HepG2 (cell line): Measurements from ENCODE around the gene C20orf204. TPM values are rescaled to one million over a fixed set of nuclear protein-coding genes. Genes with fewer than 3 reads are reported as not detected.

Source experiments
- DPF2 ChIP-seq: sonication (generic); formaldehyde crosslinking; IDR thresholded peaks from 2 replicates; pipeline ENCODE4 v1.4.0; 2020; ENCODE audit warnings: mild to moderate bottlenecking, low read depth, missing genetic modification reagents, borderline replicate concordance
- EZH2 ChIP-seq: conservative IDR thresholded peaks from 2 replicates; pipeline ENCODE4 v1.6.1; 2012; ENCODE audit warnings: mild to moderate bottlenecking, low read depth, low read length, moderate library complexity
- GATA4 ChIP-seq: sonication (generic); IDR thresholded peaks from 2 replicates; pipeline ENCODE4 v1.6.1; 2016; ENCODE audit warnings: antibody characterized with exemption, low read depth, borderline replicate concordance
- HNRNPL ChIP-seq: fragments of 200-400 bp; formaldehyde crosslinking; IDR thresholded peaks from 2 replicates; pipeline ENCODE4 v1.6.1; 2017; ENCODE audit warnings: mild to moderate bottlenecking, low read depth, low read length
- KLF12 ChIP-seq: sonication (generic); formaldehyde crosslinking; IDR thresholded peaks from 2 replicates; pipeline ENCODE4 v1.4.0; 2020; ENCODE audit warnings: missing genetic modification reagents, borderline replicate concordance
- MAFF ChIP-seq: IDR thresholded peaks from 2 replicates; pipeline ENCODE4 v1.6.1; 2011; ENCODE audit warnings: low read depth, low read length, improper control_type of control experiment
- MXD4 ChIP-seq: IDR thresholded peaks from 2 replicates; pipeline ENCODE4 v1.6.1; 2016; ENCODE audit warnings: mild to moderate bottlenecking, missing biosample characterization, missing genetic modification reagents
- NBN ChIP-seq: fragments of 450-650 bp; conservative IDR thresholded peaks from 2 replicates; pipeline ENCODE4 v1.6.1; 2017
- NFKB2 ChIP-seq: sonication (generic); formaldehyde crosslinking; IDR thresholded peaks from 2 replicates; pipeline ENCODE4 v1.4.0; 2020; ENCODE audit warnings: missing genetic modification reagents, borderline replicate concordance
- NR2F1 ChIP-seq, 2 experiments: fragments of 450-650 bp in 1 of 2; formaldehyde crosslinking in 1 of 2; IDR thresholded peaks; 2 replicates each; pipeline versions ENCODE4 v1.5.0 to v1.6.1; 2016 to 2020; ENCODE audit warnings: mild to moderate bottlenecking in 1 of 2, missing compliant biosample characterization in 1 of 2, missing genetic modification reagents in 1 of 2, moderate library complexity in 1 of 2
- RCOR2 ChIP-seq: IDR thresholded peaks from 2 replicates; pipeline ENCODE4 v1.6.1; 2016; ENCODE audit warnings: missing biosample characterization, missing genetic modification reagents
- SAP130 ChIP-seq: IDR thresholded peaks from 2 replicates; pipeline ENCODE4 v1.6.1; 2016; ENCODE audit warnings: low read depth
- SNRNP70 ChIP-seq: fragments of 200-400 bp; formaldehyde crosslinking; IDR thresholded peaks from 2 replicates; pipeline ENCODE4 v1.6.1; 2017; ENCODE audit warnings: mild to moderate bottlenecking, low read depth, low read length, moderate library complexity
- SOX6 ChIP-seq, 2 experiments: fragments of 450-650 bp in 1 of 2; sonication (generic) in 1 of 2; formaldehyde crosslinking in 1 of 2; IDR thresholded peaks; 2 replicates each; pipeline versions ENCODE4 v1.4.0 to v1.6.1; 2017 to 2020; ENCODE audit warnings: antibody characterized with exemption in 1 of 2, mild to moderate bottlenecking in 1 of 2, missing genetic modification reagents in 1 of 2
- SP140L ChIP-seq: sonication (generic); formaldehyde crosslinking; IDR thresholded peaks from 2 replicates; pipeline ENCODE4 v1.4.0; 2020; ENCODE audit warnings: missing genetic modification reagents, borderline replicate concordance
- SP4 ChIP-seq: sonication (generic); formaldehyde crosslinking; IDR thresholded peaks from 2 replicates; pipeline ENCODE4 v1.8.1; 2023; ENCODE audit warnings: mild to moderate bottlenecking, missing genetic modification reagents
- TFDP2 ChIP-seq: sonication (generic); formaldehyde crosslinking; IDR thresholded peaks from 2 replicates; pipeline ENCODE4 v1.4.0; 2020; ENCODE audit warnings: missing genetic modification reagents
- U2AF1 ChIP-seq: fragments of 200-400 bp; formaldehyde crosslinking; optimal IDR thresholded peaks from 2 replicates; pipeline ENCODE3; 2017; ENCODE audit warnings: mild to moderate bottlenecking, low read depth, low read length
- ZNF143 ChIP-seq: sonication (generic); formaldehyde crosslinking; IDR thresholded peaks from 2 replicates; pipeline ENCODE4 v1.4.0; 2020; ENCODE audit warnings: missing genetic modification reagents
- ZNF3 ChIP-seq: IDR thresholded peaks from 2 replicates; pipeline ENCODE4 v1.7.0; 2017; ENCODE audit warnings: inconsistent platforms
- ZNF354B ChIP-seq: sonication (generic); formaldehyde crosslinking; IDR thresholded peaks from 2 replicates; pipeline ENCODE4 v1.8.0; 2022; ENCODE audit warnings: mild to moderate bottlenecking, missing genetic modification reagents
- ZNF572 ChIP-seq: sonication (generic); formaldehyde crosslinking; IDR thresholded peaks from 2 replicates; pipeline ENCODE4 v1.5.1; 2020; ENCODE audit warnings: mild to moderate bottlenecking, missing genetic modification reagents
- ZNF672 ChIP-seq: sonication (generic); formaldehyde crosslinking; IDR thresholded peaks from 2 replicates; pipeline ENCODE4 v1.8.1; 2022; ENCODE audit warnings: missing genetic modification reagents
- ZNF747 ChIP-seq: sonication (generic); formaldehyde crosslinking; IDR thresholded peaks from 2 replicates; pipeline ENCODE4 v1.8.1; 2023; ENCODE audit warnings: missing genetic modification reagents, mild to moderate bottlenecking, borderline replicate concordance
- ZNF790 ChIP-seq: sonication (generic); formaldehyde crosslinking; IDR thresholded peaks from 2 replicates; pipeline ENCODE4 v1.8.0; 2022; ENCODE audit warnings: missing genetic modification reagents, mild to moderate bottlenecking, borderline replicate concordance
- ZSCAN20 ChIP-seq: sonication (generic); formaldehyde crosslinking; IDR thresholded peaks from 2 replicates; pipeline ENCODE4 v1.4.0; 2020; ENCODE audit warnings: missing genetic modification reagents, mild to moderate bottlenecking, borderline replicate concordance
- ZSCAN29 ChIP-seq: sonication (generic); formaldehyde crosslinking; conservative IDR thresholded peaks from 2 replicates; pipeline ENCODE4 v1.4.0; 2020; ENCODE audit warnings: mild to moderate bottlenecking, missing genetic modification reagents
- ZXDC ChIP-seq: sonication (generic); formaldehyde crosslinking; IDR thresholded peaks from 2 replicates; pipeline ENCODE4 v1.5.0; 2020; ENCODE audit warnings: mild to moderate bottlenecking, missing genetic modification reagents
- polyA plus RNA-seq, 8 experiments: library from polyadenylated mRNA; depleted of rRNA in 3 of 8; stranded (reverse) in 7 of 8; unstranded in 1 of 8; fragments of >200 nt; fragmentation: Illumina TruSeq in 4 of 8; extraction: Trizol in 4 of 8; gene quantifications; 2 replicates each; pipeline versions ENCODE4 v1.2.1 to v1.2.3, GENCODE V29; 2011 to 2016; ENCODE audit warnings: low read depth in 4 of 8, missing spikeins in 1 of 8, mixed read lengths in 1 of 8; ENCODE audit not compliant: insufficient read depth in 1 of 8
- total RNA-seq, 5 experiments: library from RNA; depleted of rRNA; stranded (reverse); fragments of >200 nt; fragmentation: Illumina TruSeq; extraction: Trizol; gene quantifications; 2 replicates each; pipeline ENCODE4 v1.2.3, GENCODE V29; 2016; ENCODE audit warnings: low read depth in 1 of 5

Gene C20orf204
- total and polyA plus RNA-seq, 2 of the 13 experiments (the other 11 are each of a cell fraction or from before 2014, with no cell fraction given): 22.1 to 80.0 TPM

- TF ChIP-seq ZNF572: peak; percentile 52; the same call in 1 of the 2 replicates
- 0 out of 2 replicates have a peak, but pooled peaks have one; percentile 10 for TF ChIP-seq ZNF747
- TF ChIP-seq SP140L (CRISPR knock-in tag): no peak
- TF ChIP-seq ZXDC (CRISPR knock-in tag): no peak
- TF ChIP-seq KLF12 (CRISPR knock-in tag): peak; percentile 97
- TF ChIP-seq MAFF: no peak
- TF ChIP-seq NR2F1 (CRISPR knock-in tag; IDR thresholded peaks at IDR 0.05): peak in 1 of 2 experiments; percentile 59; a peak in 2 of 4 replicates
- TF ChIP-seq ZNF790 (CRISPR knock-in tag): no peak
- peak; percentile 57 for TF ChIP-seq ZNF143 (CRISPR knock-in tag)
- TF ChIP-seq EZH2: no peak
- peak; percentile 84; the same call in 1 of the 2 replicates for TF ChIP-seq ZSCAN20 (CRISPR knock-in tag)
- no peak; the same call in 1 of the 2 replicates for TF ChIP-seq GATA4
- no peak for TF ChIP-seq ZNF672 (CRISPR knock-in tag)
- peak; percentile 60 for TF ChIP-seq SP4
- TF ChIP-seq NFKB2 (CRISPR knock-in tag): peak; percentile 92; the same call in 1 of the 2 replicates
- TF ChIP-seq TFDP2 (CRISPR knock-in tag): peak; percentile 54
- TF ChIP-seq MXD4: peak; percentile 65; the same call in 1 of the 2 replicates
- TF ChIP-seq NBN: no peak
- TF ChIP-seq ZNF3 (CRISPR knock-in tag): peak; percentile 31; the same call in 1 of the 2 replicates
- TF ChIP-seq DPF2 (CRISPR knock-in tag): no peak
- TF ChIP-seq ZNF354B (CRISPR knock-in tag): no peak
- TF ChIP-seq SOX6 (IDR thresholded peaks at IDR 0.05): no peak
- peak; percentile 58 for TF ChIP-seq SOX6 (CRISPR knock-in tag; IDR thresholded peaks at IDR 0.05)
- no peak for TF ChIP-seq U2AF1
- no peak for TF ChIP-seq ZSCAN29 (CRISPR knock-in tag)
- peak; percentile 67; the same call in 1 of the 2 replicates for TF ChIP-seq RCOR2 (CRISPR knock-in tag)
- TF ChIP-seq SNRNP70: no peak
- peak; percentile 94 for TF ChIP-seq HNRNPL
- TF ChIP-seq SAP130: peak; percentile 93
Measured at GRCh38 chr20:64053841-64054661, 18.1 kb downstream of the C20orf204 start (continued).
